Measurements from ENCODE around the gene RNASE4. TPM values are rescaled to one million over a fixed set of nuclear protein-coding genes. Genes with fewer than 3 reads are reported as not detected.

RNASE4 gene
- total and polyA plus RNA-seq, 10 of the 15 experiments (the other 5 are each of a cell fraction or from before 2014, with no cell fraction given), result 0.87 to 2.6 (median 1.3) TPM

DNA sequence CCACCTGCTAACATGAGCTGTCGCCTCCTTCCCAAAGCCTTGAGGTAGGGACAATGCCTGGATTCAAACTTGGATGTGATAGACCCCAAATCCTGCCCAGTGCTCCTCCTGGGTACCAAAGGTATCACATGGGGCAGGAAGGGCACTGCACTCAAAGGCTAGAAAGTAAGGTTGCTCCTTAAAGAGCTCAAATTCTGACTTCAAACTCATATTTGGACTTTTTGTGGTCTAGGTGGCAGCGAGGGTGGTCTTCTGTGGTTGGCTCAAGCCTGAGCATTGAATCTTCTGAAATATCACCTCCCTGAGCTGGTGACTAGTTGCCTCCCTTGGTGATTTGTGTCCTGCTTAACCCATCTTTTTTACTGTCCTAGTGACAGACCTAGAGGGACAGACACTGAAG lies 8.3 kb upstream of the RNASE4 start:
- TF ChIP-seq RUNX3 (IDR thresholded peaks at IDR 0.05; ENCODE audit: low read length) (peak; percentile 43; the same call in 1 of the 2 replicates), NFXL1 (IDR thresholded peaks at IDR 0.05; ENCODE audit: borderline replicate concordance) (no peak), CREB1 (IDR thresholded peaks at IDR 0.05; ENCODE audit: low read depth) (0 out of 2 replicates have a peak, but pooled peaks have one; percentile 3)
- H3K4me3 ChIP-seq, result no peak overlapping the region
- DNase-seq (ENCODE audit: low read depth, low spot score) (no peak), FAIRE-seq (no peak), ATAC-seq (peak; percentile 20)
- 47% methylated on average over 2 of the region's 2 CpGs for WGBS (ENCODE audit: insufficient coverage, insufficient replicate concordance, low lambda C conversion rate, missing lambda C conversion rate)
- no peaks in the 10 kb centered on the region for H4K20me1 ChIP-seq (ENCODE audit: control insufficient read depth, insufficient read depth)
- H3K27me3 ChIP-seq (replicated peaks in 1 of 2; ENCODE audit: control insufficient read depth in 2 of 2, insufficient read depth in 2 of 2, low read length in 1 of 2), result no peaks in the 10 kb centered on the region
- in situ Hi-C loops (cut with MboI), result no loop called here
- intact Hi-C loops (cut with micrococcal nuclease; ENCODE audit: unreplicated experiment), result no loop called here
- no peaks in the 10 kb centered on the region for H3K79me2 ChIP-seq (ENCODE audit: control insufficient read depth, insufficient read depth, low read length)
- H3K9me3 ChIP-seq (replicated peaks; ENCODE audit: control insufficient read depth, insufficient read depth, low read length), result no peaks in the 10 kb centered on the region
- H3K4me1 ChIP-seq (ENCODE audit: control insufficient read depth, insufficient read depth, low read length), result peaks cover 19% of the 10 kb centered on the region
- BruUV-seq (replicated peaks), result no TSS peak
- no peak overlapping the region for H2AFZ ChIP-seq (ENCODE audit: control insufficient read depth, low read depth, low read length)
- H3K36me3 ChIP-seq (ENCODE audit: control insufficient read depth in 2 of 2, insufficient read depth in 2 of 2, low read length in 1 of 2), result no peaks in the 10 kb centered on the region
- no peak overlapping the region for H3K9ac ChIP-seq (ENCODE audit: control insufficient read depth, insufficient read depth, low read length)
- CTCF ChIA-PET, result interaction anchor here (0.7 to 3.8 kb wide), 7 partner anchors 8 to 348 kb away, joined by 3 to 25 read pairs (median 4); no protein-coding TSS in a partner anchor
- no peak overlapping the region for H3K27ac ChIP-seq (ENCODE audit: control insufficient read depth, insufficient read depth)
- H3K4me2 ChIP-seq (ENCODE audit: control insufficient read depth, insufficient read depth), result no peak overlapping the region
- RAD21 ChIA-PET (ENCODE audit: unreplicated experiment), result interaction anchor here (1.0 to 2.1 kb wide), 6 partner anchors 8 to 63 kb away, joined by 4 to 16 read pairs (median 5); partner anchors contain the start of gene RNASE4
- SMC1A ChIA-PET (ENCODE audit: uncharacterized antibody, unreplicated experiment), result interaction anchor here (0.6 to 3.8 kb wide), 5 partner anchors 8 to 62 kb away, joined by 3 to 31 read pairs (median 5); no protein-coding TSS in a partner anchor
- POLR2A ChIA-PET, result no interaction called here

DNA sequence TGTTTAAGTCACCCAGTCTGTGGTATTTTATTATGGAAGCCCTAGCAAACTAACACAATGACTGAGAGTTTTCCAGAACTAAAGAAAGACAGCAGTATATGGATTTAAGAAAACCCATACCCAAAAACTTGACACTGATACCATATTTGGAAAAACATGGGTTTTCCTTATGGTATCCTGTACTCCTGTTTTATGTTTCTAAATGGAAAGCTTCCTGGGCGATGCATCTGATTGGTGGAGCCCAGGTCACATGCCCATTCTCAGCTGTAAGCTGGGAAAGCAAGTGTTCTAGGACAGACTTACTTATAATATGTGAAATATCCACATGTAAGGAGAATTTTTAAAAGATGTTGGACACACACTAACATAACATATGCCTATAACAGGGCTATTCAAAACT lies 4.5 kb upstream of the RNASE4 start:
- in situ Hi-C loops (cut with MboI) (loop anchor here (5.0 kb wide), 3 partner anchors 48 to 348 kb away; partner anchors contain the start of genes CCNB1IP1 and PIP4P1), intact Hi-C loops (cut with micrococcal nuclease; ENCODE audit: unreplicated experiment) (loop anchor here (5.0 kb wide), 2 partner anchors 218 to 268 kb away; partner anchors contain the start of genes PIP4P1 and TEP1)
- ChIA-PET RAD21 (ENCODE audit: unreplicated experiment) (interaction anchor here (0.6 to 8.9 kb wide), 13 partner anchors 10 to 352 kb away, joined by 3 to 156 read pairs (median 7); partner anchors contain the start of gene TEP1), SMC1A (ENCODE audit: uncharacterized antibody, unreplicated experiment) (interaction anchor here (0.6 to 8.9 kb wide), 12 partner anchors 11 to 350 kb away, joined by 3 to 150 read pairs (median 12); partner anchors contain the start of genes PARP2 and RNASE11), CTCF (interaction anchor here (1.6 to 11.0 kb wide), 7 partner anchors 11 to 70 kb away, joined by 7 to 214 read pairs (median 21); no protein-coding TSS in a partner anchor), POLR2A (interaction anchor here (0.6 to 5.6 kb wide), 5 partner anchors 11 to 350 kb away, joined by 3 to 69 read pairs (median 15); partner anchors contain the start of gene PARP2)
- WGBS (ENCODE audit: insufficient coverage, insufficient replicate concordance, low lambda C conversion rate, missing lambda C conversion rate), result 24% methylated on average over 1 of the region's 1 CpG
- H3K4me3 ChIP-seq, result peak overlapping the region; percentile 73; the same call in 1 of the 2 replicates
- ATAC-seq, result no peak
- peak overlapping the region; percentile 99; the same call in 1 of the 2 replicates for H3K27ac ChIP-seq (ENCODE audit: control insufficient read depth, insufficient read depth)
- H3K9me3 ChIP-seq (replicated peaks; ENCODE audit: control insufficient read depth, insufficient read depth, low read length), result no peaks in the 10 kb centered on the region
- no peaks in the 10 kb centered on the region for H4K20me1 ChIP-seq (ENCODE audit: control insufficient read depth, insufficient read depth)
- H3K27me3 ChIP-seq (replicated peaks in 1 of 2; ENCODE audit: control insufficient read depth in 2 of 2, insufficient read depth in 2 of 2, low read length in 1 of 2), result no peaks in the 10 kb centered on the region
- H3K9ac ChIP-seq (ENCODE audit: control insufficient read depth, insufficient read depth, low read length), result no peak overlapping the region
- no TSS peak for BruUV-seq (replicated peaks)
- H3K36me3 ChIP-seq (ENCODE audit: control insufficient read depth in 2 of 2, insufficient read depth in 2 of 2, low read length in 1 of 2), result no peaks in the 10 kb centered on the region
- DNase-seq (ENCODE audit: low read depth, low spot score), result no peak
- peak overlapping the region; percentile 66 for H2AFZ ChIP-seq (ENCODE audit: control insufficient read depth, low read depth, low read length)
- H3K79me2 ChIP-seq (ENCODE audit: control insufficient read depth, insufficient read depth, low read length), result no peaks in the 10 kb centered on the region
- H3K4me1 ChIP-seq (ENCODE audit: control insufficient read depth, insufficient read depth, low read length), result peaks cover 20% of the 10 kb centered on the region
- no peak for FAIRE-seq
- peak overlapping the region; percentile 97 for H3K4me2 ChIP-seq (ENCODE audit: control insufficient read depth, insufficient read depth)
- TF ChIP-seq POLR2A (IDR thresholded peaks at IDR 0.05; ENCODE audit: low read depth, low read length) (no peak), TARDBP (IDR thresholded peaks at IDR 0.05; ENCODE audit: borderline replicate concordance) (no peak), RAD21 (IDR thresholded peaks at IDR 0.05; ENCODE audit: insufficient read depth, low read depth, low read length) (no peak), RAD51 (IDR thresholded peaks at IDR 0.05) (peak; percentile 97), POLR2AphosphoS5 (IDR thresholded peaks at IDR 0.05; ENCODE audit: low read length) (no peak)
- TF ChIP-seq, protein P1, sequence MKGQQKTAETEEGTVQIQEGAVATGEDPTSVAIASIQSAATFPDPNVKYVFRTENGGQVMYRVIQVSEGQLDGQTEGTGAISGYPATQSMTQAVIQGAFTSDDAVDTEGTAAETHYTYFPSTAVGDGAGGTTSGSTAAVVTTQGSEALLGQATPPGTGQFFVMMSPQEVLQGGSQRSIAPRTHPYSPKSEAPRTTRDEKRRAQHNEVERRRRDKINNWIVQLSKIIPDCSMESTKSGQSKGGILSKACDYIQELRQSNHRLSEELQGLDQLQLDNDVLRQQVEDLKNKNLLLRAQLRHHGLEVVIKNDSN (IDR thresholded peaks at IDR 0.05; ENCODE audit: borderline replicate concordance, extremely low read length, insufficient read depth, low read depth, low read length), result peak; percentile 59
- TF ChIP-seq, protein P2, sequence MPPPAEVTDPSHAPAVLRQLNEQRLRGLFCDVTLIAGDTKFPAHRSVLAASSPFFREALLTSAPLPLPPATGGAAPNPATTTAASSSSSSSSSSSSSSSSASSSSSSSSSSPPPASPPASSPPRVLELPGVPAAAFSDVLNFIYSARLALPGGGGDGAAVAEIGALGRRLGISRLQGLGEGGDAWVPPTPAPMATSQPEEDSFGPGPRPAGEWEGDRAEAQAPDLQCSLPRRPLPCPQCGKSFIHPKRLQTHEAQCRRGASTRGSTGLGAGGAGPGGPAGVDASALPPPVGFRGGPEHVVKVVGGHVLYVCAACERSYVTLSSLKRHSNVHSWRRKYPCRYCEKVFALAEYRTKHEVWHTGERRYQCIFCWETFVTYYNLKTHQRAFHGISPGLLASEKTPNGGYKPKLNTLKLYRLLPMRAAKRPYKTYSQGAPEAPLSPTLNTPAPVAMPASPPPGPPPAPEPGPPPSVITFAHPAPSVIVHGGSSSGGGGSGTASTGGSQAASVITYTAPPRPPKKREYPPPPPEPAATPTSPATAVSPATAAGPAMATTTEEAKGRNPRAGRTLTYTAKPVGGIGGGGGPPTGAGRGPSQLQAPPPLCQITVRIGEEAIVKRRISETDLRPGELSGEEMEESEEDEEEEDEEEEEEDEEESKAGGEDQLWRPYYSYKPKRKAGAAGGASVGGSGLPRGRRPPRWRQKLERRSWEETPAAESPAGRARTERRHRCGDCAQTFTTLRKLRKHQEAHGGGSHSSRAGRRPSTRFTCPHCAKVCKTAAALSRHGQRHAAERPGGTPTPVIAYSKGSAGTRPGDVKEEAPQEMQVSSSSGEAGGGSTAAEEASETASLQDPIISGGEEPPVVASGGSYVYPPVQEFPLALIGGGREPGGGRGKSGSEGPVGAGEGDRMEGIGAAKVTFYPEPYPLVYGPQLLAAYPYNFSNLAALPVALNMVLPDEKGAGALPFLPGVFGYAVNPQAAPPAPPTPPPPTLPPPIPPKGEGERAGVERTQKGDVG (CRISPR knock-in tag; IDR thresholded peaks at IDR 0.05), result no peak
- TF ChIP-seq, protein P3, sequence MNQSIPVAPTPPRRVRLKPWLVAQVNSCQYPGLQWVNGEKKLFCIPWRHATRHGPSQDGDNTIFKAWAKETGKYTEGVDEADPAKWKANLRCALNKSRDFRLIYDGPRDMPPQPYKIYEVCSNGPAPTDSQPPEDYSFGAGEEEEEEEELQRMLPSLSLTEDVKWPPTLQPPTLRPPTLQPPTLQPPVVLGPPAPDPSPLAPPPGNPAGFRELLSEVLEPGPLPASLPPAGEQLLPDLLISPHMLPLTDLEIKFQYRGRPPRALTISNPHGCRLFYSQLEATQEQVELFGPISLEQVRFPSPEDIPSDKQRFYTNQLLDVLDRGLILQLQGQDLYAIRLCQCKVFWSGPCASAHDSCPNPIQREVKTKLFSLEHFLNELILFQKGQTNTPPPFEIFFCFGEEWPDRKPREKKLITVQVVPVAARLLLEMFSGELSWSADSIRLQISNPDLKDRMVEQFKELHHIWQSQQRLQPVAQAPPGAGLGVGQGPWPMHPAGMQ (IDR thresholded peaks at IDR 0.05; ENCODE audit: borderline replicate concordance), result no peak

All from GM12878 (cell line).